ENCODE results near the gene PRKG2. TPM values are rescaled to one million over a fixed set of nuclear protein-coding genes. Genes with fewer than 3 reads are reported as not detected.

Gene PRKG2
- total RNA-seq, 1 experiment from 2014 or later: 1.9 TPM

GRCh38 chr4:81146466-81146865 is 68.6 kb downstream of the PRKG2 start:
- DNase-seq: no peak
- Histone ChIP-seq H3K4me2 (ENCODE audit: insufficient read depth, insufficient read length, low read length) (no peak overlapping the region), H2AK5ac (ENCODE audit: insufficient read length, low read length) (no peak overlapping the region), H3K23ac (ENCODE audit: insufficient read length, low read depth, low read length) (no peak overlapping the region), H2BK12ac (ENCODE audit: insufficient read length, low read depth, low read length) (no peak overlapping the region), H2BK120ac (ENCODE audit: low read depth, low read length, poor library complexity, severe bottlenecking) (no peak overlapping the region), H2BK20ac (ENCODE audit: low read depth, low read length, poor library complexity, severe bottlenecking) (no peak overlapping the region), H3K79me2 (ENCODE audit: insufficient read depth, low read length) (no peaks in the 10 kb centered on the region), H3K4me1 (ENCODE audit: insufficient read depth, low read length) (no peaks in the 10 kb centered on the region), H3K9ac (ENCODE audit: extremely low read depth, insufficient read length, low read length) (no peak overlapping the region), H3T11ph (ENCODE audit: low read length) (no peak overlapping the region), H3K27me3 (ENCODE audit: insufficient read depth, low read length) (no peaks in the 10 kb centered on the region), H2BK5ac (ENCODE audit: insufficient read length, low read length) (no peak overlapping the region), H3K27ac (ENCODE audit: insufficient read length, low read depth, low read length) (no peak overlapping the region), H3K4ac (ENCODE audit: low read depth, low read length) (no peak overlapping the region), H2AFZ (ENCODE audit: low read length) (no peak overlapping the region), H4K91ac (ENCODE audit: insufficient read length, low read depth, low read length) (no peak overlapping the region), H2BK15ac (ENCODE audit: low read depth, low read length) (no peak overlapping the region), H3K79me1 (ENCODE audit: insufficient read depth, low read depth, low read length, poor library complexity, severe bottlenecking) (no peaks in the 10 kb centered on the region), H3K14ac (ENCODE audit: insufficient read depth, low read length) (no peak overlapping the region), H3K18ac (ENCODE audit: insufficient read length, low read depth, low read length) (no peak overlapping the region), H4K5ac (ENCODE audit: insufficient read length, low read depth, low read length) (no peak overlapping the region), H3K56ac (ENCODE audit: insufficient read length, low read depth, low read length) (no peak overlapping the region), H4K8ac (replicated peaks; ENCODE audit: insufficient read length, low read depth, low read length) (no peak overlapping the region), H3K23me2 (ENCODE audit: insufficient read length, low read depth, low read length, poor library complexity, severe bottlenecking) (no peaks in the 10 kb centered on the region), H3K9me3 (ENCODE audit: control insufficient read depth, low read depth, low read length) (no peaks in the 10 kb centered on the region), H4K20me1 (ENCODE audit: control insufficient read depth, insufficient read depth, insufficient read length) (no peaks in the 10 kb centered on the region)
- TF ChIP-seq CTCF (conservative IDR thresholded peaks at IDR 0.05): no peak
- Mint-ChIP-seq H3K27me3 (ENCODE audit: low read depth) (no peaks in the 10 kb centered on the region), H3K36me3 (ENCODE audit: insufficient read depth in 1 of 3, low read depth in 3 of 3) (no peaks in the 10 kb centered on the region; a peak in 1 of 7 replicates), H3K27ac (no peak overlapping the region), H3K4me3 (no peak overlapping the region), H3K4me1 (no peaks in the 10 kb centered on the region), H3K9me3 (no peaks in the 10 kb centered on the region)

Measured in H9 (cell line).